HepG2 (cell line): Measurements from ENCODE around the gene CRADD. TPM values are rescaled to one million over a fixed set of nuclear protein-coding genes. Genes with fewer than 3 reads are reported as not detected.

Source experiments
- ATAC-seq: fragments of 200-7000 bp; cut with Tn5 transposase; 3 replicates; pipeline ENCODE4 v1.9.1; 2020; ENCODE audit warnings: mild to moderate bottlenecking, moderate library complexity
- BruUV-seq: library from RNA; stranded (reverse); fragments of 400-500 nt; replicated peaks from 2 replicates; lab custom pipeline; 2021; lab: Mats Ljungman, UMichigan
- CTCF ChIA-PET: fragments of 300-600 bp; formaldehyde crosslinking; extraction: SDS; loops from one replicate; lab custom pipeline; 2021; ENCODE audit warnings: low total read pairs, inconsistent platforms, low intra/inter-chr PET ratio; lab: Yijun Ruan, JAX
- POLR2A ChIA-PET: fragments of 350-600 bp; sonication (Branson Sonifier 250); formaldehyde crosslinking; loops from one replicate; lab custom pipeline; 2020; ENCODE audit warnings: antibody characterized with exemption, inconsistent platforms; lab: Yijun Ruan, JAX
- DNase-seq: peaks from one replicate; pipeline ENCODE4 v3.0.0-alpha.2; 2015; ENCODE audit warnings: low spot score
- FAIRE-seq: peaks from 3 replicates; lab custom pipeline; 2011; peaks lifted over from hg19 to GRCh38; lab: Jason Lieb, UNC
- H2AFZ ChIP-seq: one replicate; pipeline ENCODE4 v1.6.1; 2011; ENCODE audit warnings: low read length, inconsistent platforms
- H3K27ac ChIP-seq: fragments of 300-600 bp; 3 replicates; pipeline ENCODE4 v1.8.0; 2011; ENCODE audit warnings: mixed run types, mild to moderate bottlenecking, mixed read lengths, low read length, inconsistent platforms; ENCODE audit not compliant: insufficient read depth; ENCODE audit errors: extremely low read length
- H3K27me3 ChIP-seq, 2 experiments: fragments of 200-600 bp in 1 of 2; 2 replicates in 1 of 2; 3 replicates in 1 of 2; pipeline versions ENCODE4 v1.6.0 to v1.8.0; 2011; ENCODE audit warnings: low read length in 2 of 2, mild to moderate bottlenecking in 2 of 2, moderate library complexity in 2 of 2, inconsistent platforms in 1 of 2; ENCODE audit not compliant: insufficient read depth in 2 of 2, control insufficient read depth in 1 of 2
- H3K36me3 ChIP-seq, 2 experiments: fragments of 200-600 bp in 1 of 2; replicated peaks in 1 of 2; 2 replicates in 1 of 2; 3 replicates in 1 of 2; pipeline versions ENCODE4 v1.5.1 to v1.8.0; 2011; ENCODE audit warnings: low read length in 2 of 2, inconsistent platforms in 1 of 2; ENCODE audit not compliant: insufficient read depth in 2 of 2, control insufficient read depth in 1 of 2
- H3K4me1 ChIP-seq: 2 replicates; pipeline ENCODE4 v1.5.1; 2012; ENCODE audit warnings: low read length, inconsistent platforms; ENCODE audit not compliant: insufficient read depth
- H3K4me2 ChIP-seq: 2 replicates; pipeline ENCODE4 v1.6.0; 2011; ENCODE audit warnings: low read depth, low read length, inconsistent platforms
- H3K4me3 ChIP-seq, 3 experiments: fragments of 200-600 bp in 1 of 3; sonication (generic), shearing (Covaris generic) in 1 of 3; replicated peaks in 1 of 3; 2 replicates each; pipeline ENCODE4 v1.5.1; 2011 to 2016; ENCODE audit warnings: low read length in 3 of 3, inconsistent platforms in 2 of 3, low read depth in 2 of 3, mild to moderate bottlenecking in 2 of 3, control low read depth in 1 of 3, mixed read lengths in 1 of 3; ENCODE audit not compliant: insufficient read depth in 1 of 3
- H3K79me2 ChIP-seq: one replicate; pipeline ENCODE4 v1.6.1; 2011; ENCODE audit warnings: low read length, inconsistent platforms; ENCODE audit not compliant: insufficient read depth
- H3K9ac ChIP-seq: 2 replicates; pipeline ENCODE4 v1.6.0; 2011; ENCODE audit warnings: mild to moderate bottlenecking, low read depth, low read length, inconsistent platforms; ENCODE audit not compliant: insufficient read depth
- H3K9me3 ChIP-seq: 2 replicates; pipeline ENCODE4 v1.5.1; 2012; ENCODE audit warnings: mild to moderate bottlenecking, low read length
- H4K20me1 ChIP-seq: 2 replicates; pipeline ENCODE4 v1.6.0; 2011; ENCODE audit warnings: inconsistent platforms, mild to moderate bottlenecking, low read length, moderate library complexity; ENCODE audit not compliant: insufficient read depth
- AGO1 ChIP-seq: fragments of 200-400 bp; formaldehyde crosslinking; IDR thresholded peaks from 2 replicates; pipeline ENCODE4 v1.6.1; 2017; ENCODE audit warnings: mild to moderate bottlenecking, low read depth, low read length, moderate library complexity; ENCODE audit not compliant: poor library complexity, severe bottlenecking
- AHR ChIP-seq: IDR thresholded peaks from 2 replicates; pipeline ENCODE4 v1.6.1; 2018; ENCODE audit warnings: missing genetic modification reagents, missing compliant biosample characterization
- CREBL2 ChIP-seq: sonication (generic); formaldehyde crosslinking; IDR thresholded peaks from 2 replicates; pipeline ENCODE4 v1.8.1; 2023; ENCODE audit warnings: missing genetic modification reagents, mild to moderate bottlenecking, borderline replicate concordance
- HMG20B ChIP-seq: conservative IDR thresholded peaks from 2 replicates; pipeline ENCODE4 v1.6.1; 2016; ENCODE audit warnings: missing genetic modification reagents, missing compliant biosample characterization
- KAT2B ChIP-seq: fragments of 150-350 bp; IDR thresholded peaks from 2 replicates; pipeline ENCODE4 v1.6.1; 2014; ENCODE audit warnings: low read depth, low read length, borderline replicate concordance
- KDM1A ChIP-seq: IDR thresholded peaks from 2 replicates; pipeline ENCODE4 v1.6.1; 2016; ENCODE audit warnings: missing compliant biosample characterization
- MIXL1 ChIP-seq: IDR thresholded peaks from 2 replicates; pipeline ENCODE4 v1.6.1; 2016
- PAWR ChIP-seq: sonication (generic); formaldehyde crosslinking; IDR thresholded peaks from 2 replicates; pipeline ENCODE4 v1.4.0; 2020; ENCODE audit warnings: missing genetic modification reagents, mild to moderate bottlenecking, borderline replicate concordance
- SMAD9 ChIP-seq: sonication (generic); formaldehyde crosslinking; IDR thresholded peaks from 2 replicates; pipeline ENCODE4 v1.5.1; 2020; ENCODE audit warnings: mild to moderate bottlenecking, missing genetic modification reagents
- SP4 ChIP-seq: sonication (generic); formaldehyde crosslinking; IDR thresholded peaks from 2 replicates; pipeline ENCODE4 v1.8.1; 2023; ENCODE audit warnings: mild to moderate bottlenecking, missing genetic modification reagents
- TARDBP ChIP-seq: sonication (generic); formaldehyde crosslinking; IDR thresholded peaks from 2 replicates; pipeline ENCODE4 v1.8.0; 2022; ENCODE audit warnings: mild to moderate bottlenecking, missing genetic modification reagents
- THAP8 ChIP-seq: sonication (generic); formaldehyde crosslinking; IDR thresholded peaks from 2 replicates; pipeline ENCODE4 v1.5.1; 2020; ENCODE audit warnings: missing genetic modification reagents, mild to moderate bottlenecking, borderline replicate concordance
- THRA ChIP-seq: sonication (generic); formaldehyde crosslinking; IDR thresholded peaks from 2 replicates; pipeline ENCODE4 v1.4.0; 2020; ENCODE audit warnings: missing genetic modification reagents, borderline replicate concordance
- TP53 ChIP-seq: sonication (generic); formaldehyde crosslinking; conservative IDR thresholded peaks from 2 replicates; pipeline ENCODE4 v1.4.0; 2020; ENCODE audit warnings: missing genetic modification reagents
- ZFYVE20 ChIP-seq: sonication (generic); formaldehyde crosslinking; IDR thresholded peaks from 2 replicates; pipeline ENCODE4 v1.8.0; 2023; ENCODE audit warnings: low read depth, mild to moderate bottlenecking, moderate library complexity, missing genetic modification reagents, borderline replicate concordance
- ZNF10 ChIP-seq: sonication (generic); formaldehyde crosslinking; IDR thresholded peaks from 2 replicates; pipeline ENCODE4 v1.4.0; 2020; ENCODE audit warnings: mild to moderate bottlenecking, low read depth, missing genetic modification reagents, borderline replicate concordance
- ZNF317 ChIP-seq: sonication (generic); formaldehyde crosslinking; IDR thresholded peaks from 2 replicates; pipeline ENCODE4 v1.5.0; 2020; ENCODE audit warnings: mild to moderate bottlenecking, missing genetic modification reagents
- ZNF460 ChIP-seq: sonication (generic); formaldehyde crosslinking; IDR thresholded peaks from 2 replicates; pipeline ENCODE4 v1.5.1; 2020; ENCODE audit warnings: missing genetic modification reagents, mild to moderate bottlenecking, borderline replicate concordance
- ZNF777 ChIP-seq: sonication (generic); formaldehyde crosslinking; IDR thresholded peaks from 2 replicates; pipeline ENCODE4 v1.4.0; 2020; ENCODE audit warnings: missing genetic modification reagents
- WGBS: methylation state at CpG from one replicate; pipeline ENCODE4 v1.1.6; 2017; ENCODE audit warnings: low lambda C conversion rate; 5-methylcytosine and 5-hydroxymethylcytosine counted together
- in situ Hi-C: cut with HindIII; loops from 2 replicates; pipeline ENCODE4 v1.10.0; 2017; ENCODE audit warnings: low pct_unique_long_range_greater_than_20kb; ENCODE audit not compliant: extremely low pct_ligation_motif_present
- intact Hi-C: fragments of 100-400 bp; cut with micrococcal nuclease; formaldehyde crosslinking; loops from one replicate; pipeline ENCODE4 v1.10.0; 2022; ENCODE audit not compliant: unreplicated experiment
- polyA plus RNA-seq, 8 experiments: library from polyadenylated mRNA; depleted of rRNA in 3 of 8; stranded (reverse) in 7 of 8; unstranded in 1 of 8; fragments of >200 nt; fragmentation: Illumina TruSeq in 4 of 8; extraction: Trizol in 4 of 8; gene quantifications; 2 replicates each; pipeline versions ENCODE4 v1.2.1 to v1.2.3, GENCODE V29; 2011 to 2016; ENCODE audit warnings: low read depth in 4 of 8, missing spikeins in 1 of 8, mixed read lengths in 1 of 8; ENCODE audit not compliant: insufficient read depth in 1 of 8
- total RNA-seq, 5 experiments: library from RNA; depleted of rRNA; stranded (reverse); fragments of >200 nt; fragmentation: Illumina TruSeq; extraction: Trizol; gene quantifications; 2 replicates each; pipeline ENCODE4 v1.2.3, GENCODE V29; 2016; ENCODE audit warnings: low read depth in 1 of 5

The CRADD gene
- total and polyA plus RNA-seq, 2 of the 13 experiments (the other 11 are each of a cell fraction or from before 2014, with no cell fraction given) = 12.4 to 18.8 TPM

- Histone ChIP-seq H3K9me3 (no peaks in the 10 kb centered on the region), H3K79me2 (no peaks in the 10 kb centered on the region), H3K36me3 (no peaks in the 10 kb centered on the region), H4K20me1 (no peaks in the 10 kb centered on the region), H3K9ac (no peak overlapping the region), H3K4me1 (peaks cover under 1% of the 10 kb centered on the region; the same call in 1 of the 2 replicates), H3K27me3 (no peaks in the 10 kb centered on the region), H3K4me3 (no peak overlapping the region), H2AFZ (no peak overlapping the region), H3K27ac (no peak overlapping the region), H3K4me2 (no peak overlapping the region)
- in situ Hi-C loops (no loop called here), intact Hi-C loops (no loop called here)
- POLR2A ChIA-PET = no interaction called here
- TF ChIP-seq TARDBP (CRISPR knock-in tag) = no peak
- no peak for TF ChIP-seq AHR (CRISPR knock-in tag)
- no peak for TF ChIP-seq KAT2B
- no peak for TF ChIP-seq HMG20B (CRISPR knock-in tag)
- no peak for TF ChIP-seq ZNF10 (CRISPR knock-in tag)
- TF ChIP-seq ZNF777 (CRISPR knock-in tag) = no peak
- TF ChIP-seq PAWR (CRISPR knock-in tag) = no peak
- no peak for TF ChIP-seq SP4 (CRISPR knock-in tag)
- TF ChIP-seq CREBL2 (CRISPR knock-in tag) = no peak
- no peak for TF ChIP-seq ZNF317 (CRISPR knock-in tag)
- TF ChIP-seq MIXL1 (CRISPR knock-in tag) = no peak
- TF ChIP-seq SMAD9 (CRISPR knock-in tag) = no peak
- no peak for TF ChIP-seq THRA (CRISPR knock-in tag)
- no peak for TF ChIP-seq ZFYVE20 (CRISPR knock-in tag)
- TF ChIP-seq THAP8 (CRISPR knock-in tag) = no peak
- TF ChIP-seq ZNF460 (CRISPR knock-in tag) = no peak
- TF ChIP-seq TP53 (CRISPR knock-in tag) = no peak
- TF ChIP-seq AGO1 = no peak
- no peak for TF ChIP-seq KDM1A (CRISPR knock-in tag)
- no peak for DNase-seq
- BruUV-seq = no TSS peak
- over 99% methylated on average over 4 of the region's 4 CpGs for WGBS
- ATAC-seq = no peak
- CTCF ChIA-PET = no interaction called here
- no peak for FAIRE-seq
These were observed 7.5 kb downstream of the CRADD start for GRCh38 chr12:93684716-93685115.
